HG02763 (cell line): ENCODE measurements around the gene APBB3.
"Not testable (repeated sequence)": the region's sequence is repeated elsewhere in the genome, so short reads cannot be mapped to it uniquely, and the experiment has no call there.

Experiments used
- ATAC-seq: cut with Tn5 transposase; IDR thresholded peaks from one replicate; pipeline ENCODE4 v1.9.1; 2021; ENCODE audit warnings: mild to moderate bottlenecking, moderate library complexity; ENCODE audit not compliant: unreplicated experiment

Gene APBB3, protein sequence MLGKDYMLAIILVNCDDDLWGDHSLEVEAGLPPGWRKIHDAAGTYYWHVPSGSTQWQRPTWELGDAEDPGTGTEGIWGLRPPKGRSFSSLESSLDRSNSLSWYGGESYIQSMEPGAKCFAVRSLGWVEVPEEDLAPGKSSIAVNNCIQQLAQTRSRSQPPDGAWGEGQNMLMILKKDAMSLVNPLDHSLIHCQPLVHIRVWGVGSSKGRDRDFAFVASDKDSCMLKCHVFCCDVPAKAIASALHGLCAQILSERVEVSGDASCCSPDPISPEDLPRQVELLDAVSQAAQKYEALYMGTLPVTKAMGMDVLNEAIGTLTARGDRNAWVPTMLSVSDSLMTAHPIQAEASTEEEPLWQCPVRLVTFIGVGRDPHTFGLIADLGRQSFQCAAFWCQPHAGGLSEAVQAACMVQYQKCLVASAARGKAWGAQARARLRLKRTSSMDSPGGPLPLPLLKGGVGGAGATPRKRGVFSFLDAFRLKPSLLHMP

DNA sequence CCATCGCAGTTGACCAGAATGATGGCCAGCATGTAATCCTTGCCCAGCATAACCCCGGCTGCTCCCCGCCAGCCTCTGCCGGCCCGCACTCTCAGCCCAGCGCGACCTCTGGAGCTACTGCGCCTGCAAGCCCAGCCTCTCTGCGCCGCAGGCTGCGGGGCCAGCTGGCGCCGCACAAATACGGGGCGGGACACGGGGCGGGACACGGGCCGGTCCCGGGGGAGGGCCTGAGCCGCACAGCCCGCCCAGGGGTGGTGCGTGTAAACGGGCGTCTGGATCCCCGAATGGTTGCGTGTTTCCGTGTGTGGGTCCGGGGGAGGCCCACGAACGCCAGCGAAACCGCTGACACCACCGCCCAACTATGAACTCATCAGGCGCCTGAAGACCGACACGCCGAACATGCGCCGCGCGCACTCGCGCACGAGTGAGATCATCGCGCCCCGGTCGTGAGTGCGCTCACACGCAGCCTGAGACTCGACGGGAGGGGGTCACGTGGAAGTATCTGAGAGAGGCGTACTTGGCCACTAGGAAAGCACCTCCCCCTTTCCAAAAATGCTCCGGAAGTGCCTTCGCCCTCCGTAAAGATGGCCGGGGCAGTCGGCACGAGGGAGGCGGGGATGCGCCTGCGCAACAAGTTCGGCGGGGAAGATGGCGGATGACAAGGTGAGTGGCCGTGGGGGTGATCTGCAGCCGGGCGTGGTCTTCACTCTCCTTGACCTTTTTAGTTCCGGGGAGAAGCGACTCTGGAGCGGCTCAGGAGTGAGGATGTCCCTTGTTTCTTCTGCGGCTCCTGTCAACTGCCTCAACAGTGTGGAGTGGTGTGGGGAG is at the start of gene APBB3, which contains the start of gene SLC35A4:
Gene APBB3, minus strand, starts transcription at position 403 of the 828 bp plus-strand sequence. Its CDS starts 353 bp downstream, at position 50.
Gene SLC35A4, plus strand, starts transcription at position 633 of the 828 bp plus-strand sequence. CDS start 2,342 bp downstream, outside the sequence.
- peak; percentile 93 for ATAC-seq

DNA sequence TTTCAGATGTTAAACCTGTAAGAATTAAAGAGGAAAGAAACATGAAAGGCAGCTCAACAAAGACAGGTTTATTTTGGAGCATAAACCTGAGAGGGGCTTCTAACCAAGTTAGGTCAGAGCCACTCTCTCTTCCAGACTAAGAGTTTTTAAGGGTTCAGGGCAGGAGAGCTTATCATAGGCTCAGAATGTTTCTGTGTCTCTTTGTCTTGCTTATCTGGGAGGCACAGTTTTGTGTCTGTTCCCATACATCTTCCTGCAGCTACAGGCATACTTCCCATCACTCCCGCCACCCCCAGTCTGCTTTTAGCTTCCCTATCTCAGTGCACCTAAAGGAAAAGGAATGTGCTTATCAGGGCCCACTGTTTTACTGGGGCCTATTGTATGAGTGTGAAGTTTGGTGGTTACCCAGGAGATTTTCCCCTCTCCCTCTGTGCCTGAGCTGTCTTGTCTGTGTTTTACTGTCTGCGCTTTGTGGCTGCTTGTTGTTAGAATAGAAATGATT is 46.7 kb upstream of the APBB3 start:
- ATAC-seq, result no peak

DNA sequence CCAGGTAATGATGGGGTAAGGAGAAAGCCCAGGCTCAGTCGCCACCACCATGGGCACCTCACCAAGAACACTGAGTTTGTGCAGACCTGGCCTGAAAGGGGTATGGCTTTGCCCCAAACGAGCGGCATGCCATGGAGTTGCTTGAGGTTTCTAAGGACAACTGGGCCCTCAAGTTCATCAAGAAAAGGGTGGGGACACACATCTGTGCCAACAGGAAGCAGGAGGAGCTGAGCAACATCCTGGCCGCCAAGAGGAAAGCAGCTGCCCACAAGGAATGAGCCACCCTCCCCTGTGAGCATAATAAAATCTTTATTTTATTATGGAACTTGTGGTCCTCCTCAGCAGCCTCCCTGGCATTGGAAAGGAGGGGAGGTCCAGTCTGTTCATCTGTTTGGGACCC is 44.7 kb upstream of the APBB3 start:
- ATAC-seq, result no peak

DNA sequence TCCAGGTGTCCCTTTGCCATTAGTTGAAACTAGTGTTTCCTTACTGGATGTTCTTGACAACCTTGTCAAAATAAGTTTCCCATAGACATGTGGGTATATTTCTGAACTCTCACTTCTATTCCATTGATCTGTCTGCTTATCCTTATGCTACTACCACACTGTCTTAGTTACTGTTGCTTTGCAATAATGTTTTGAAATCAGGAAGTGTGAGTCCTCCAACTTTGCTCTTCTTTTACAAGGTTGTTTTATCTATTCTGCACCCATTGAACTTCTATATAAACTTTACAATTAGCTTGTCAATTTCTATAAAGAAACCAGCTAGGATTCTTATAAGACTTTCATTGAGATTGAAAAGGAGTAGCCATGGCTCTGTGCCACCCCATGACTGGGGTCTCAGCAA is 44.3 kb upstream of the APBB3 start:
- no peak for ATAC-seq

DNA sequence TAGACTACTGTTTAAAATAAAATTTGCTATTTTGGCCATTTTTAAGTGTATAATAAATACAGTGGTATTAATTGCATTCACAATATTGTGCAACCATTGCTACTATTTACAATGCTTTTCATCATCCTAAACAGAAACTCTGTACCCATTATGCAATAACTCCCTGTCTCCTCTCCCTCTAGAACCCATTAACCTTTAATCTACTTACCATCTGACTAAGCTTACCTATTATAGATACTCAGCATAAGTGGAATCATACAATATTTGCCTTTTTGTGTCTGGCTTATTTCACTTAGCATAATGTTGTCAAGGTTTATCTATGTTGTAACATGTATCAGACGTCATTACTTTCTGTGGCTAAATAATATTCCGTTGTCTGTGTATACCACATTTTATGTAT is 42.6 kb upstream of the APBB3 start:
- ATAC-seq, result no peak

DNA sequence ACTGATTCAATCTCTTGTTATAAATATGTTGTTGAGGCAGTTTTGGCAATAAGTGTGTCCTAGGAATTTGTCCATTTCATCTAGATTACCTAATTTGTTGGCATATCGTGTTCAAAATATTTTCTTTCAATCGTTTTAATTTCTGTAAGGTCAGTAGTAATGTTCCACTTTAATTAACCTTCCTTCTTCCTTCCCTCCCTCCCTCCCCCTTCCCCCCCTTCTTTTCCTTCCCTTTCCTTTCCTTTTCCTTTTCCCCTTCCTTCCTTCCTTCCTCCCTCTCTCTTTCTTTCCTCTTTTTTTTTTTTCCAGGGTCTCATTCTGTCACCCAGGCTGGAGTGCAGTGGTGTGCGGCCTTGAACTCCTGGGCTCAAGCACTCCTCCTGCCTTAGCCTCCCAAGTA is 41.5 kb upstream of the APBB3 start:
- ATAC-seq, result no peak

DNA sequence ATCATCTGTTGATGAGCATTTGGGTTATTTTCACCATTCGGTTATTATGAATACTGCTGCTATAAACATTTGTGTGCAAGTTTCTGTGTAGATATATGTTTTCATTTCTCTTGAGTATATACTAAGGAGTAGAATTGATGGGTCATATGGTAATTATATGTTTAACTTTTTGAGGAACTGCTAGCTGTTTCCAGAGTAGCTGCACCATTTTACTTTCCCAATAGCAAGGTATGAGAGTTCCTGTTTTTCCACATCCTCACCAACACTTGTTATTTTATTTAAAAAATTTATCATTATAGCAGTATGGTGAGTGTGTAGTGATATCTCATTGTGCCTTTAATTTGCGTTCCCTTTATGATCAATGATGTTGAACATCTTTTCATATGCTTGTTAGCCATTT is 39.3 kb upstream of the APBB3 start:
- ATAC-seq, result no peak

DNA sequence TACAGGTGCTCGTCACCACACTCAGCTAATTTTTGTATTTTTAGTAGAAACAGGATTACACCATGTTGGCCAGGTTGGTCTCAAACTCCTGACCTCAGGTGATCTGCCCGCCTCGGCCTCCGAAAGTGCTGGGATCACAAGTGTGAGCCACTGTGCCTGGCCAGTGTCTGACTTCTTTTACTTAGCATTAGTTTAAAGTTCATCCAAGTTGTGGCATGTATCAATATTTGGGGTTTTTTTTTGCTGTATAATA is 39.0 kb upstream of the APBB3 start:
- ATAC-seq, result not testable (repeated sequence)

DNA sequence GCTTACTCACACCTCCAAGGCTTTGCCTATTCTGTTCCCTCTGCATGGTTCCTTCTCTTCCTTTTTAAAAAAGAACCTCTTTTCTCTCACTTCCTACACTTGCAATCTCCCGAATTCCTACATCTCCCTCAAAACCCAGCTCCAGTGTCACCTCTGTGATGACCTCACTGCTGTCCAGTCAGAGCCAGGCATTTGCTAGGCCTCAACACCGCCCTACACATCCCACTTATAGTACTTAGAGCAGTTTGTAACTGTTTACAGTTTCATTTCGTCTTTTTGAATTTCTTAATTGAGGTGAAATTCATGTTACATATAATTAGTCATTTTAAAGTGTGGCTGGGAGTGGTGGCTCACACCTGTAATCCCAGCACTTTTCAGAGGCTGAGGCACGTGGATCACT is 37.7 kb upstream of the APBB3 start:
- ATAC-seq, result no peak

DNA sequence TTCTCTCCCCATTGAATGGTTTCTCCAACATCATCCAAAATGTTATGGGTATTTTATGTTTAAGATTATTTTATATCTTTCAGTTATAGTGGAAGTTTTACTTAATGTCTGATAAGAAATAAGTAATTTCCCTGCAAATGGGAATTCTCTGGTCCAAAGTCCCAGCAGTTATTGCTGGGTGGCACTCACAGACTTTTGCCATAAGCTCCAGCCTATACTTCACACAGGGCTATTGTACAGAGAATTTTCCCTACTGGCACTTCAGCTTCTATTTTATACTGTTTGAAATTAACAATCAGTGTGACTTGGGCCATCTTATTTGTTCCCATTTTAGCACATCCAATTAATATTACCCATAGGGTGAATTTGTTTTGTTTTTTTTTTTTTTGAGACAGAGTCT is 35.7 kb upstream of the APBB3 start:
- ATAC-seq, result no peak

DNA sequence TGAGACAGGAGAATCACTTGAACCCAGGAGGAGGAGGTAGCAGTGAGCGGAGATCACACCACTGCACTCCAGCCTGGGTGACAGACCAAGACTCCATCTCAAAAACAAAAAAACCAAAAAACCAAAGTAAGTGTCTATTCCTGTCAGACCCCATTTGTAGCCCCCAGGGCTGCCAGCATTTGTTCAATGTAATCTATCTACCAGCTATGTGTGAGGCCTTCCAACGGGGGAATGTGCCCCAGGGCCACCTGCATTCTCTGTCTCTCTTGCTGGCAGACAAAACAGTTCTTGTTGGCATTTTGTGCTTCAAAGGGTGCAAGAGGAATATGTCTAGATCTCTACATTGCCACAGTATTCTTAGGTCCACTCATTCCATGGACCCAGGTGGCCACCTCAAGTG is 34.4 kb upstream of the APBB3 start:
- ATAC-seq, result no peak

DNA sequence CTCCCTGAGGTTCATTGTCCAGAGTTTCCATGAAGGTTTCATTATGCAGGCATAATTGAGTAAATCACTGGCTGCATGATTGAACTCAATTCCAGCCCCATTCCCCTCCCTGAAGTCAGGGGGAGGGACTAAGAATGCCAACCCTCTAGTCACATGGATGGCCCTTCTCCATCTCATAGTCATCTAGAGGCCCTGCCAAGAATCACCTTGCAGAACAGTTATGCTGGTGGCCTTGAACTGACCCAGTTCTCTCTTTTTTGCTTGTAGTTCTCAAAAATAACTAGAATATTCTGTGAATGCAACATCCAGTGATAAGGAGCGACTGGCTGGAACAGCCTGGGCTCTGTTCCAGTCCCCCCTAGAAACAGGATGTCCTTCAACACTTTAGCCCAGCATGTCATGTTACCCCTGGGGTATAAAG is 31.9 kb upstream of the APBB3 start:
- ATAC-seq, result no peak

DNA sequence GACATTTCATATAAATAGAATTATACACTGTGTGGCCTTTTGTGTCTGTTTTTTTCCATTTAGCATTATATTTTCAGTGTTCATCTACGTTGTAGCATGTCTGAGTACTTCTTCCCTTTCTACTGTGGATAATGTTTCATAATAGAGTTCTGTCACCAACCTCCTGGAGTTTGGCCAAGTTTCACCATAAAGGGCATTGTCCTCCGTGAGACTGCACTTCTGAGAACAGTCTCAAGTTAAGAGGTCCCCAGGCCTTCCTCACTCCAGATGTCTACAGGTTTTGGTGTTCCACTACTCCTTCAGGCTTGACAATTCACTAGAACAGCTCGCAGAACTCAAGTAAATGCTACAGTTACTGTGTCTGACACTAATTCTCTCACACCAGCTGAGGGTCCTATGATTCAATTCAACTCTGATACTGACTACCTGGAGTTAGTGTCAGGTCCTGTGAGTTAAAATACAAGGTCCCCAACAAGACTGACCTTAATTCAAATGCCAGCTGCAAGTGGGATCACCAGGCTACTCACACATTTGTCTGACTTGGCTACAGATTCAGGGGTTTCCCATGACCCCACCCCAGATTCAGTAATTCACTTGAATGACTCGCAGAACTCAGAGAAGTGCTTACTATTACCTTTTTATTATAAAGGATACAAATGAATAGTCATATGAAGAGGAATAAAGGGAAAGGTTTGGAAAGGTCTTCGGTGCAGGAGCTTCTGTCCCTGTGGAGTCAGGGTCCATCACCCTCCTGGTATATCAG is 31.3 kb upstream of the APBB3 start:
- ATAC-seq, result no peak

DNA sequence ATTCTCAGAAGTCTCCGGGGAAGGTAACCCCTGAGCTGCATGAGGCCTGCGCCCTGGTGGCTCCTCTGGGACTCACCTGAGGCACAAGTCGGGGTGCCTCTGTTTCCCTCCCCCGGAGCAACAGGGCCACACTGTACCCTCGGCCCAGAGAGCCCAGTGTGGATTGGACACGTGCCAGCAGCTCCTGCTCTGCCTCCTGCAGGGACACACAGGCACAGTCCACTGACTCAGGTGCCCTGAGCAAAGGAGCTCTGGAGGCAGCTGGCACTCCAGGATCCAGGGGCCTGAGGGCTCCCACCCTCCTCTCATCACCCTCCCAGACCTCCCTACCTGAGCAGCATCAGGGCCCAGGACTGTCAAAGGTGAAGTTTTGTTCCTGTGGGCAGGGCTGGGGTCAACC is 29.8 kb upstream of the APBB3 start:
- no peak for ATAC-seq

DNA sequence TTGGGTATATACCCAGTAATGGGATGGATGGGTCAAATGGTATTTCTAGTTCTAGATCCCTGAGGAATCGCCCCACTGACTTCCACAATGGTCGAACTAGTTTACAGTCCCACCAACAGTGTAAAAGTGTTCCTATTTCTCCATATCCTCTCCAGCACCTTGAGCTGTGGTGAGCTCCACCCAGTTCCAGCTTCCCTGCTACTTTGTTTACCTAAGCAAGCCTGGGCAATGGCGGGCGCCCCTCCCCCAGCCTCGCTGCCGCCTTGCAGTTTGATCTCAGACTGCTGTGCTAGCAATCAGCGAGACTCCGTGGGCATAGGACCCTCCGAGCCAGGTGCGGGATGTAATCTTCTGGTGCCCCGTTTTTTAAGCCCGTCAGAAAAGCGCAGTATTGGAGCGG is 28.7 kb upstream of the APBB3 start:
- ATAC-seq, result not testable (repeated sequence)

DNA sequence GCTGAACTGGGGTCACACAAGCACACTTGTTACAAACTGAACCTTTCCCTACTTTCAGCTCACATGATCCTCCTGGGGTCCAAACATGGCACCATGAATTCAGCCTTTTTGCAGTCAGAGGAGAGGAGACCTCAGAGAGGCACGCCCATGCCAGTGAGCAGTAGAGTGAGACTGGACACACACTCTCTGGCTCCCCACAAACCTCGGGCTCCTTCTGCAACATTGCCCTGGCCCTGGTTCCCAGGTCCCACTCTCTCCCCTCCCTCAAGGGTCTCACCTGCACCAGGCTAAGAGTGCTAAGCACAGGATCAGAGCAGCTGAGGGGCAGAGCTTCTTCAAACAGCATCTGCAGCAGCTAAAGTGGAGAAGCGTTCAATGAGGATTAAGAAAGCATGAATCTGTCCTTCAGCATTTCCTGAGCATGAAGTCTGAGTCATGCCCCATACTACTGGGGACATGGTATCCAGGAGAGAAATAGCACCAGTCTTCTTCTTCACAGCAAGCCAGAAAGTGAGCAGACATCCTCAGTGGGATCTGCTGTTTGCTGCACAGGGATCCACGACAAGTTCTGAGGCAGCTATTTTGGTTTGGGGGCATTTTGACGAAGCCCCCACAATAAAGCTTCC is 27.5 kb upstream of the APBB3 start:
- ATAC-seq, result no peak

DNA sequence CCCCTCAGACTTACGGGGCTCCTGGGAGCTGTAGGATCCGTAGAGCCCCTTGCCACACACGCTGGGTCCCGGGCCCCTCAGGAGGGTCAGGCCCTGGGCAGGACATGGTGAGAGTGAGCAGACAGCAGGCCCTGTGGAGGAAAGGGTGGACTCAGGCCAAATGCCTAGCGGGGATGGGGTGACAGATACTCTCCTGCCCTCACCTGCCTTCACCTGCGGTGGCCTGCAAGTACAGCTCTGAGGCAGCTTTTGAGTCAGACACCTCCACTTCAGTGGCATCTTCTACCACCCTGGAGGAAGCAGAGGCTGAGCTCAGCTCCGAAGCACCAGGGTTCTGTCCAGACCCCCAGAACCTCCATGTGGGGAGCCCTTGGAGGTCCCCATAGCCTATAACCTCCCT is 26.5 kb upstream of the APBB3 start:
- ATAC-seq, result no peak

DNA sequence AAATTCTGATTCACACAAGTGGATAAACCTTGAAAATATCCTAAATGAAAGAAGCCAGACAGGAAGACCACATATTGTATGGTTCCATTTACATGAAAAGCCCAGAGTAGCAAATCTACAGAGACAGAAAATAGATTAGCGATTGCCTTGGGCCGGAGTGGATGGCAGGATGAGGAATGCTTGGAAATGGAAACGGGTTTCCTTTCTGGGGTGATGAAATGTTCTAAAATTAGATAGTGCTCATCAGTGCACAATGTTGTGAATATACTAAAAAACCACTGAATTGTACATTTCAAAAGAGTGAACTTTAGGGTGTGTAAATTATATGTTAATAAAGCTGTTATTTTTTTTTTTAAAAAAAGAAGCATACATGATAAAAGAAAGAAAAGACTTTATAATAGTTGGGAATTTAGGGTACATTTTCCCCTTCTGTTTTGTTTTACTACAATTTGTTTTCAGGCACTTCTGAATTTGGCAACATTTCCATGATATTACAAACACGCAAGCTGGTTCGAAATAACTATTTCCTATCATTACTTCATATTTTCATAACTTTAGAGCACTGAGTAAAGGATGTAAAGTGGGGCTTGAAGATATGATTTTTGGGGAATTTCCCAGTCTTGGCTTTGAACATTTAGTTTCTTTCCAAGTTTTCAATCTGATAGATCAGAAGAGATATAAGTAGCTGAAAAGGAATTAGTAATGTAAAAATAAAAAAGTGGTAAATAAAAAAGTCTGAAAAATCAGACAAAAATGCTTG is 24.1 kb upstream of the APBB3 start:
- no peak for ATAC-seq

DNA sequence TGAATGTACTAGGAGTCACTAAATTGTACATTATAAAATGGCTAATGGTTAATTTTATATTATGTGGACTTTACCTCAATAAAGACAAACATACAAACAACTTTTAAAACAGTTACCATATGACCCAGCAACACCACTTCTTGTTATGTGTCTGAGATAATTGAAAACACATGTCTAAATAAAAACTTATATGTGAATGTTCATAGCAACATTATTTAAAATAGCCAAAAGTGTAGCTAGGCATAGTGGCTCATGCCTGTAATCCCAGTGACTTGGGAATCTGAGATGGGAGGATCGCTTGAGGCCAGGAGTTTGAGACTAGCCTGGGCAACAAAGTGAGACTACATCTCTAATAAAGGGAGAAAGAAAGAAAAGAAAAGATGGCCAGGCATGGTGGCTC is 23.1 kb upstream of the APBB3 start:
- ATAC-seq, result no peak

DNA sequence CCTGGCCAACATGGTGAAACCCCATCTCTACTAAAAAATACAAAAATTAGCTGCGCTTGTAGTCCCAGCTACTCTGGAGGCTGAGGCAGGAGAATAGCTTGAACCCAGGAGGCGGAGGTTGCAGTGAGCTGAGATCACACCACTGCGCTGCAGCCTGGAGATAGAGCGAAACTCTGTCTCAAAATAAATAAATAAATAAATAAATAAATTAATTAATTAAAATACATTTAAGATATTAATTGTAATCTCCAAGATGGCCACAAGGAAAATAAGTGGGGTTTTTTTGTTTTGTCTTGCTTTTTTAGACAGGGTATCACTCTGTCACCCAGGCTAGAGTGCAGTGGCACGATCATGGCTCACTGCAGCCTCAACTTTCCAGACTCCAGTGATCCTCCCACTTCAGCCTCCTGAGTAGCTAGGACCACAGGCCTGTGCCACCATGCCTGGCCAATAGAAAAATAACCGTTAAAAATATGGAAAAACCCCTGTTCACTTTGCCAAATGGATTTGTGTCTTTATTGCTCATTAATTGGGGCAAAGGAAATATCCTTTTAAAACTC is 14.9 kb upstream of the APBB3 start:
- not testable (repeated sequence) for ATAC-seq
